Uterus (tissue), 2 donors: Measurements from ENCODE around the gene ADPRM.

Source experiments
- POLR2A ChIP-seq, 2 donors: fragments of 450-650 bp; IDR thresholded peaks; one replicate each; pipeline ENCODE4 v1.6.1; 2016; ENCODE audit warnings: antibody characterized with exemption in 2 of 2, mild to moderate bottlenecking in 1 of 2, moderate library complexity in 1 of 2
- TF ChIP-seq, protein P1 (sequence below), 4 experiments: fragments of 200-600 bp in 2 of 4; fragments of 450-650 bp in 2 of 4; sonication (generic) in 2 of 4; IDR thresholded peaks; one replicate each; pipeline ENCODE4 v1.5.1; 2016 to 2019; ENCODE audit warnings: antibody characterized with exemption in 4 of 4, mild to moderate bottlenecking in 2 of 4, moderate library complexity in 1 of 4

DNA sequence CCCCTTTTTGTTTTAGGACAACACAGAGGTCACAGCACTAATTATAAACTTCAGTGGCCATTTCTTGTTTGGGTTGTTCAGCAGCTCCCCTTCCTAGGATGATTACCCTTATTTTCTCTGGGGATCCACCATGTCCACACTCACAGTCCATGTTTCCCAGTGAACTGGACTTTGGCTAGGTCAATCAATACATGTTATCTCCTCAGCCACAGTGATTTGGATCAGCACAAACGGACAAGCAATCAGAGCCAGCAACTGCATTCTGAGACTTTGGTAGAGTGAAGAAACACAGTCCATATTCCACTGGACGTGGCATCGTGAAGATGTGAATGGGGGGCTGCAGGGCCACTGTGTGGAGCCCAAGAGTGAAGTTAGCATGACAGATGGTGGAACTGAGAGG lies 27.9 kb downstream of the ADPRM start:
- no peak for TF ChIP-seq POLR2A (IDR thresholded peaks at IDR 0.05)
- TF ChIP-seq, protein P1, sequence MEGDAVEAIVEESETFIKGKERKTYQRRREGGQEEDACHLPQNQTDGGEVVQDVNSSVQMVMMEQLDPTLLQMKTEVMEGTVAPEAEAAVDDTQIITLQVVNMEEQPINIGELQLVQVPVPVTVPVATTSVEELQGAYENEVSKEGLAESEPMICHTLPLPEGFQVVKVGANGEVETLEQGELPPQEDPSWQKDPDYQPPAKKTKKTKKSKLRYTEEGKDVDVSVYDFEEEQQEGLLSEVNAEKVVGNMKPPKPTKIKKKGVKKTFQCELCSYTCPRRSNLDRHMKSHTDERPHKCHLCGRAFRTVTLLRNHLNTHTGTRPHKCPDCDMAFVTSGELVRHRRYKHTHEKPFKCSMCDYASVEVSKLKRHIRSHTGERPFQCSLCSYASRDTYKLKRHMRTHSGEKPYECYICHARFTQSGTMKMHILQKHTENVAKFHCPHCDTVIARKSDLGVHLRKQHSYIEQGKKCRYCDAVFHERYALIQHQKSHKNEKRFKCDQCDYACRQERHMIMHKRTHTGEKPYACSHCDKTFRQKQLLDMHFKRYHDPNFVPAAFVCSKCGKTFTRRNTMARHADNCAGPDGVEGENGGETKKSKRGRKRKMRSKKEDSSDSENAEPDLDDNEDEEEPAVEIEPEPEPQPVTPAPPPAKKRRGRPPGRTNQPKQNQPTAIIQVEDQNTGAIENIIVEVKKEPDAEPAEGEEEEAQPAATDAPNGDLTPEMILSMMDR (IDR thresholded peaks at IDR 0.05) = no peak
